ENCODE measurements around the gene TP63.

- no peak for TF ChIP-seq CTCF (IDR thresholded peaks at IDR 0.05; ENCODE audit: insufficient read depth, low read depth, low read length)
- no peak for TF ChIP-seq EZH2 (IDR thresholded peaks at IDR 0.05; ENCODE audit: insufficient read depth, low read length)
Observed at GRCh38 chr3:189779166-189779565, 148.0 kb downstream of the TP63 start.

Data from astrocyte (in vitro differentiated cells and primary cell).